ENCODE measurements around the gene MARCHF3. TPM values are rescaled to one million over a fixed set of nuclear protein-coding genes. Genes with fewer than 3 reads are reported as not detected.

Gene MARCHF3
- total and polyA plus RNA-seq, 2 donors from 2014 or later = 1.5 to 8.0 TPM

DNA sequence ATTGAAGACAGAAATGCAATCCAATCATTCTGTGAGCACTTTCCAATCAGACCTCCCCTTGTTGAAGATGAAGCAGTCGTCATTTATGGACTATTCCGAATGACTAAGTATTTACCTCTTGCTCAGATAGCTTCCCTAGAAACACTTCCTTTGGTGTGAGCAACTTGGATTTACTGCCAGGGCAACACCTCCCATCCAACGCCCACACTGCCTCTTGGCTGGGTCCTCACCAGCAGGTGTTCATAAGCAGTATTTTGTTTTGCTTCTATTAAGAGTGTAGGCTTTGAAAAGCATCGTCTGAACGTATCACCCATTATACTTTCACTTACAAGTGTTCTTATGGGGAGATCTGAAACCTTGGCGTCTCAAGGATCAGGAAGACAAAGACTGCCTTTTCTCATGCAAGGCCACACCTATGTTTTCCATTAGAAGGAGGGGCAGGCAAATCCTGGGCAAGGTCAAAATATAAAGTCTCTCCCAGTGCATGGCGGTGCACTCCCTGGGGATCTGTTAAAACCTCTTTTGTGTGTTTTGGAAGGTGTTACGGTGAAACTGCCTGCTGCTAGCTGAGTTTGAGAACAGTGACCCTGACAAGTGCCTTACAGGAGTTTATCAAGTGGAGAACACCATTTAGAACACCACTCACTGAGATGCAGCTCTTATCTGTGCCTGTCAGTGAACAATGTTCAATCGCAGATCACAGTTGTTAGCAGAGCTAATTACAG, 10.6 kb upstream of the MARCHF3 start:
- Histone ChIP-seq H3K27ac (ENCODE audit: low read depth in 2 of 2, low read length in 2 of 2) (no peak overlapping the region), H3K27me3 (ENCODE audit: control insufficient read depth, insufficient read depth, low read length) (no peaks in the 10 kb centered on the region), H3K9ac (ENCODE audit: low read length in 3 of 3) (no peak overlapping the region), H3K4me3 (ENCODE audit: low read length in 3 of 3) (no peak overlapping the region), H3K36me3 (ENCODE audit: control insufficient read depth in 2 of 3, insufficient read depth in 3 of 3, low read length in 3 of 3) (no peaks in the 10 kb centered on the region), H3K4me1 (ENCODE audit: control insufficient read depth in 2 of 3, insufficient read depth in 2 of 3, low read depth in 1 of 3, low read length in 3 of 3) (no peaks in the 10 kb centered on the region), H3K9me3 (ENCODE audit: control insufficient read depth in 2 of 3, insufficient read depth in 1 of 3, low read length in 3 of 3) (no peaks in the 10 kb centered on the region)
- intact Hi-C loops (cut with DNase I) = no loop called here
- TF ChIP-seq, protein P1, sequence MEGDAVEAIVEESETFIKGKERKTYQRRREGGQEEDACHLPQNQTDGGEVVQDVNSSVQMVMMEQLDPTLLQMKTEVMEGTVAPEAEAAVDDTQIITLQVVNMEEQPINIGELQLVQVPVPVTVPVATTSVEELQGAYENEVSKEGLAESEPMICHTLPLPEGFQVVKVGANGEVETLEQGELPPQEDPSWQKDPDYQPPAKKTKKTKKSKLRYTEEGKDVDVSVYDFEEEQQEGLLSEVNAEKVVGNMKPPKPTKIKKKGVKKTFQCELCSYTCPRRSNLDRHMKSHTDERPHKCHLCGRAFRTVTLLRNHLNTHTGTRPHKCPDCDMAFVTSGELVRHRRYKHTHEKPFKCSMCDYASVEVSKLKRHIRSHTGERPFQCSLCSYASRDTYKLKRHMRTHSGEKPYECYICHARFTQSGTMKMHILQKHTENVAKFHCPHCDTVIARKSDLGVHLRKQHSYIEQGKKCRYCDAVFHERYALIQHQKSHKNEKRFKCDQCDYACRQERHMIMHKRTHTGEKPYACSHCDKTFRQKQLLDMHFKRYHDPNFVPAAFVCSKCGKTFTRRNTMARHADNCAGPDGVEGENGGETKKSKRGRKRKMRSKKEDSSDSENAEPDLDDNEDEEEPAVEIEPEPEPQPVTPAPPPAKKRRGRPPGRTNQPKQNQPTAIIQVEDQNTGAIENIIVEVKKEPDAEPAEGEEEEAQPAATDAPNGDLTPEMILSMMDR (IDR thresholded peaks at IDR 0.05; ENCODE audit: borderline replicate concordance, extremely low read depth, insufficient read depth) = no peak
- FAIRE-seq (no peak), DNase-seq (no peak)

DNA sequence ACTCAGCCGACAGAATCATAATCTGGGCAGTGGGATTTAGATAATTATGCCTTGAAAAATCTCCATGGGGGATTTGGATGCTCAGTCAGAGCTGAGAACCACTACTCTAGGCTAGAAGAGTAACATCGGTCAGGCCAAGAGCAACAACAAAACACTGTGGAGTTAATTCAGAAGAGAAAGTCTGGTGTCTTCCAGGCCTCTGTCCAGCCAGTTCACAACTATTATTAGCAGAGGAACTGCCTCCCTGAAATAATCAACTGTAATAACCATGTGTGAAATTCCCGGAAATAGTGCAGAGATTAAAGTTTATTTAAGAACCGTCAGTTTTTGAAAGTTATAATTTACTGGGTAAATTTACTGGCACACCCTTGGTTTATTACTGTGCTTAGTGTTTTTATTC, 8.2 kb upstream of the MARCHF3 start:
- H3K27ac ChIP-seq (ENCODE audit: low read depth in 2 of 2, low read length in 2 of 2) = no peak overlapping the region
- no peaks in the 10 kb centered on the region for H3K36me3 ChIP-seq (ENCODE audit: control insufficient read depth in 2 of 3, insufficient read depth in 3 of 3, low read length in 3 of 3)
- H3K9me3 ChIP-seq (ENCODE audit: control insufficient read depth in 2 of 3, insufficient read depth in 1 of 3, low read length in 3 of 3) = no peaks in the 10 kb centered on the region
- intact Hi-C loops (cut with DNase I) = no loop called here
- DNase-seq (no peak), FAIRE-seq (no peak)
- no peaks in the 10 kb centered on the region for H3K27me3 ChIP-seq (ENCODE audit: control insufficient read depth, insufficient read depth, low read length)
- H3K9ac ChIP-seq (ENCODE audit: low read length in 3 of 3) = no peak overlapping the region
- TF ChIP-seq, protein P1 (IDR thresholded peaks at IDR 0.05; ENCODE audit: borderline replicate concordance, extremely low read depth, insufficient read depth) = no peak
- no peak overlapping the region for H3K4me3 ChIP-seq (ENCODE audit: low read length in 3 of 3)
- H3K4me1 ChIP-seq (ENCODE audit: control insufficient read depth in 2 of 3, insufficient read depth in 2 of 3, low read depth in 1 of 3, low read length in 3 of 3) = no peaks in the 10 kb centered on the region

DNA sequence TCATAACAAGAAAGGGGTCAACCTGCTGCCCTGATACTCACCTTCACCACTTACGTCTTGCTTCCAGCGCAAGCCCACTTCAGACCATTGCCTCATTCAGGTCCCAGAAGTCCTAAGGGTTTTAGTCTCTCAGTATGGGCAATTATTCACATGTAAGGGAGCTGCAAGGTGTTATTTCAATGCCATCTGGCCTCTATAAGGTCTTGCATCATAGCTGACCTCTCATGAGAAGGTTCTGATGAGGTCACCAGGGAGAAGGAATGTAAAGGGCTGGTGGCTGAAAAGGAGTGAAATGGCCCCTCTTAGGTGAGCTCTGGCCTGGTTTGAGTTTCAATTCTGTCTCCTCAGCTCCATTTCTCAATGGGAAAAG, 1.5 kb upstream of the MARCHF3 start:
- Histone ChIP-seq H3K36me3 (ENCODE audit: control insufficient read depth in 2 of 3, insufficient read depth in 3 of 3, low read length in 3 of 3) (no peaks in the 10 kb centered on the region), H3K27ac (ENCODE audit: low read depth in 2 of 2, low read length in 2 of 2) (no peak overlapping the region), H3K4me1 (ENCODE audit: control insufficient read depth in 2 of 3, insufficient read depth in 2 of 3, low read depth in 1 of 3, low read length in 3 of 3) (no peaks in the 10 kb centered on the region), H3K4me3 (ENCODE audit: low read length in 3 of 3) (no peak overlapping the region), H3K9me3 (ENCODE audit: control insufficient read depth in 2 of 3, insufficient read depth in 1 of 3, low read length in 3 of 3) (no peaks in the 10 kb centered on the region), H3K9ac (ENCODE audit: low read length in 3 of 3) (no peak overlapping the region), H3K27me3 (ENCODE audit: control insufficient read depth, insufficient read depth, low read length) (peaks cover 5% of the 10 kb centered on the region)
- DNase-seq = no peak
- TF ChIP-seq, protein P1 (IDR thresholded peaks at IDR 0.05; ENCODE audit: borderline replicate concordance, extremely low read depth, insufficient read depth) = no peak
- FAIRE-seq = no peak
- intact Hi-C loops (cut with DNase I) = no loop called here
